Astrocyte (in vitro differentiated cells and primary cell): ENCODE measurements around the gene ARL4C.

Experiments
- CTCF ChIP-seq: IDR thresholded peaks from 2 replicates; pipeline ENCODE4 v1.5.1; 2011; ENCODE audit warnings: low read depth, mild to moderate bottlenecking, inconsistent platforms, low read length, moderate library complexity; ENCODE audit not compliant: insufficient read depth
- EZH2 ChIP-seq: IDR thresholded peaks from 2 replicates; pipeline ENCODE4 v1.6.1; 2012; ENCODE audit warnings: mild to moderate bottlenecking, low read length, inconsistent platforms; ENCODE audit not compliant: insufficient read depth

DNA sequence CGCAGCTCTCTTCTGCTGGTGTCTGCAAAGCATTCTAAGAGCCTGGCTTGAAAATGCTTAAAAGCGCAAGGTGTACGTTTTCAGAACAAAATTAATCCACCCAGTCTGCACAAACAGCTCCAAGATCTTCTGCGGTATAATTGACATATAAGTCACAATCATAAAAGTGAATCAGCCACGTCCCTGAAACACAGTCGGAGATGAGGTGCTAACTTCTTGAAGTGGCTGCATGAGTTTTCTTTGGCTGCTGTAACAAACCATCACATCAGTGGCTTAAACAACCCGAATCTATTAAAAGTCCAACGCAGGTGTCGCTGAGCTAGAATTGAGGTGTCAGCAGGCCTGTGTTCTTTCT, 32.6 kb downstream of the ARL4C start:
- TF ChIP-seq CTCF (no peak), EZH2 (no peak)
